Suppressor macrophage treated with lipopolysaccharide for 4 hours (primary cell): Measurements from ENCODE around the gene MATN3.
"Not testable (repeated sequence)": the region's sequence is repeated elsewhere in the genome, so short reads cannot be mapped to it uniquely, and the experiment has no call there.

Experiments
- DNase-seq: peaks from one replicate; pipeline ENCODE4 v3.0.0-alpha.2; 2020

Gene MATN3, protein sequence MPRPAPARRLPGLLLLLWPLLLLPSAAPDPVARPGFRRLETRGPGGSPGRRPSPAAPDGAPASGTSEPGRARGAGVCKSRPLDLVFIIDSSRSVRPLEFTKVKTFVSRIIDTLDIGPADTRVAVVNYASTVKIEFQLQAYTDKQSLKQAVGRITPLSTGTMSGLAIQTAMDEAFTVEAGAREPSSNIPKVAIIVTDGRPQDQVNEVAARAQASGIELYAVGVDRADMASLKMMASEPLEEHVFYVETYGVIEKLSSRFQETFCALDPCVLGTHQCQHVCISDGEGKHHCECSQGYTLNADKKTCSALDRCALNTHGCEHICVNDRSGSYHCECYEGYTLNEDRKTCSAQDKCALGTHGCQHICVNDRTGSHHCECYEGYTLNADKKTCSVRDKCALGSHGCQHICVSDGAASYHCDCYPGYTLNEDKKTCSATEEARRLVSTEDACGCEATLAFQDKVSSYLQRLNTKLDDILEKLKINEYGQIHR

GRCh38 chr2:20012282-20013125 is at the start of gene MATN3:
MATN3 (minus strand) TSS chr2:20012668; CDS start chr2:20012631, 37 bp downstream.
- peak; percentile 29 for DNase-seq

DNA sequence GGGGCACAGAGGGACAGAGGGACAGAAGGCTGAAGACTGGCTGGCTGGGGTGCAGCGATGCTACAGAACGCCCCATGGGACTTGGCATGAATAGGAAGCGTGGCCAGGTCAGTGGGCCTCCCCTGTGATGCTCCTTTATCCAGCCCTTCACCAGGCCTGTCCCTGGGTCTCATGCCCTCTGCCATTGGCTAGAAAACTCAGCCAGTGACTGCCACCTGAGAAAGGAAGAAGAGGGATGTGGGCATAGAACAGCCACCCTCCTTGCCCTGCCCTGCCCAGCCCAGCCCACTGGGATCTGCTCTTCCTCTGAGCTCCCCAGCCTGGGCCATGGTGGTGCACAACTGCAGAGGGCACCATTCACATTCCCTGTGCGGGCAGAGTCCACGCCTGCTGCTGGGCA is 49.5 kb upstream of the MATN3 start:
- no peak for DNase-seq

GRCh38 chr2:20061476-20061875 is 49.0 kb upstream of the MATN3 start:
- no peak for DNase-seq

GRCh38 chr2:20060106-20060505 is 47.6 kb upstream of the MATN3 start:
- DNase-seq, result no peak

DNA sequence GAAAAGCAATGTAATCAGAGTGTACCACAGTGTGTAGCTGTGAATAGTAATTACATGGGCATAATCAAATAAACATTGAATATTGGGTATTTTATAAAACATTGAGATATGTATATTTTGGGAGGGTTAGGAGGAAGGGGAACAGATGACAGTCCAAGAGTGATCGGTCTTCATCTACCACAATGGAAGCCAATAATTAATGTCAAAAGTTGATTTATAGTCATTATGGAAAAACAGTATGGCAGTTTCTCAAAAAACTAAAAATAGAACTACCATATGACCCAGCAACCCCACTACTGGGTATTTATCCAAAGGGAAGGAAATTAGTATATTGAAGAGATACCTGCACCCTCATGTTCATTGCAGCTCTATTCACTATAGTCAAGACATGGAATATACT is 44.8 kb upstream of the MATN3 start:
- DNase-seq, result no peak

GRCh38 chr2:20054931-20055330 is 42.5 kb upstream of the MATN3 start:
- no peak for DNase-seq

DNA sequence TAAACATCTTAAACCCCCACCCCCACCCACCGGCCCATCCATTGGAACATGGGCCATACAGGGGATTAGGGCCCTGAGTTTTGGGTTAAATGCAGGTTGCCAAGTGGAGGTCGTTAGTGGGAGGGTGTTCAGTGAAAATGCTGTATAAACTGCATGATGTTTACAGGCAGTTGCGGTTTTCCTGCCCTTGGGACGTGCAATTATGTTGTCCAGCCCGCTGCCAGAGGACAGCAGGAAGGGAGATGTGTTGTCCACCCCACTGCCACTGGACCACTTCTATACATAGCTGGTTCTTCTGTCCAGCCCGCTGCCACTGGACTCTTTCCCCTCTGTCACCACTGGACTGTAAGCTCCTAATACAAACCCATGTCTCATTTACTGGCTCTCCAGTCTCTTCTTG is 41.7 kb upstream of the MATN3 start:
- DNase-seq, result no peak

GRCh38 chr2:20052861-20053281 is 40.4 kb upstream of the MATN3 start:
- peak; percentile 89 for DNase-seq

GRCh38 chr2:20052229-20052851 is 39.9 kb upstream of the MATN3 start:
- no peak for DNase-seq

GRCh38 chr2:20051532-20052228 is 39.2 kb upstream of the MATN3 start, which contains the start of gene LAPTM4A:
LAPTM4A (minus strand) TSS chr2:20051628; CDS start chr2:20051520, 108 bp downstream.
- peak; percentile 100 for DNase-seq

- peak; percentile 69 for DNase-seq
Measured at GRCh38 chr2:20050646-20051531, 38.4 kb upstream of the MATN3 start.

DNA sequence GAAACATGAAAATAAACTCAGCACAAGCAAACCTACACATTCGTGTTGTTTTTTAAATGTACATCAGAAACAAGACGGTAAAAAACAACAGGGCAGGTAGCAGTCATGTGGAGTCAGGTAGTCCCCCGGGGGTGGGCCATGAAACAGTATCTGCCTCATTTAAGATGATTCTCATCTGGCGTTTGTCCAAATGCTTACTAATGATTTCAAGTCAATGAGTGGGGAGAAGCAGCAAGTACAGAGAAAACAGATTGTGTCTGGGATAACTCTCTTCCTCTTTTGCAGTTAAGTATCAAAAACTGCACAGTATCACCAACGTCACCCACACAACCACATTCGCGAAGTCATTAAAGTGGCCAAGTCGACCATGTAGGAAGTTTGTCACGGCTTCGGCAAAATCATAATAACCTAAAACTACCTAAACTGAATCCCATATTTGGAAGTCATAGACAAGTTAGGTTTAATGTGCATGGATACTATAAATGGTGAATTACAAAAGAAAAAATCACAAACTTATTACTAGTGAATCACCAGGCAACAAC is 37.7 kb upstream of the MATN3 start:
- DNase-seq, result peak; percentile 94

GRCh38 chr2:20049637-20050036 is 37.2 kb upstream of the MATN3 start:
- DNase-seq, result peak; percentile 82

DNA sequence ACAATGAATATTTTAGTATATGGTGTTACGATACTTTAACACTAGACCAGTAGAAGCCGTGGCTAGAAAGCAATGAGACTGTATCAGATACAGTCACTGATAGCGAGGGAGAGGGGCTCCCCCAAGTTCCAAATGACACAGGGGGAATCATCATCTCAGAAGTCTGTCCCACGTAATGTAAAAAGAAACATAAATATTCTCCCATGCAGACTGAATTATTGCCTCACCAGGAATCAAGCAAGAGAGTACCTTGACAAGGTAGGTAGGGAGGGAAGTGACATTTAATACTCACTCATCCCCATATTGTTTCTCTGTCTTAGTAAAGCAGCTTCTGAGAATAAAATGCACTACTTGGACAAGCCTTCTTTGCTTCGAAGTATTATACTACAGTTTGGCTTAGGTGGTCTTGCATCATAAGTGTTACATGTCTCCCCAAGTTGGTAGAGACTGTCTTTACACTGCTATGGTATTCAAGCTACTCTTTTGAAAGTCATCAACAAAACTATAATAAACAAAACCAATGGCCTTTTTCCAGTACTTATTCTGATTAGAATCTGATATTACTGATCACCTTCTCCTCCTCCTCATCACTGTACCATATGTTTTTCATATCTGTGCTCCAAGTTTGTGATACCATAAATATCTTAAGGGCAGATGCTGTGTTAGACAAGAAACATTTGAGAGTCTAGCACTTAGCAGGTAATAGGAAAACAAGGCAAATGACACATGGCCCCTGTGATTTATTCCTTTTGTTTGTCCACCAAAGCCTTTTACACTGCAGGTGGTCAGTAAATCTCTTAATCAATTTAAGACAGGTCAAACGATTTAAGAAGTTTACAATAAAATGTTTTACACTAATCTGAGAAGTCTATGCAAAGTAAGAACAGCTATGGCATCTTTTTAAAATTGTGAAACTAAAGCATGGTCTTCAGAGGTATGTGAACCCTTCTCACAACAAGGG is 36.3 kb upstream of the MATN3 start:
- DNase-seq, result no peak

GRCh38 chr2:20045712-20046292 is 33.3 kb upstream of the MATN3 start:
- DNase-seq, result not testable (repeated sequence)

GRCh38 chr2:20044778-20045177 is 32.3 kb upstream of the MATN3 start:
- DNase-seq, result no peak

DNA sequence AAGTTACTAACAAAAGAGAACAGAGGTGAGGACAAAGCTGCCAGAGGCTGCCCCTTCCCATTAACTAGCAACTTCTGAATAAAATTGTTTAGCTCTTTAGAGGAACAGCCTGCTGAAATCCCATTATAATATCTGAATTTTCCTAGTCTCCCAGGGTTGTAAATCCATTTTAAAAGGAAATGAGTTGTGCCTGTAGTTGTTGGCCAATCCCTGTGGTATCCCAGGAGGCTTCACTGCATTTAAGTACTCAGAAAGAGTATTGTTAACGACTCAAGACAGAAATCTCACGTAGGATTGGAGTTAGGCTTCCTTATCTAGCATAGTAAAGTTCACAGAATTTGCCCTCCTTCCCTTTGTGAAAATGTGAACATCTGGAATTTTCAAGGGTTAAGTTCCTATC is 30.1 kb upstream of the MATN3 start:
- DNase-seq, result no peak

GRCh38 chr2:20040489-20041172 is 28.2 kb upstream of the MATN3 start:
- DNase-seq, result no peak

DNA sequence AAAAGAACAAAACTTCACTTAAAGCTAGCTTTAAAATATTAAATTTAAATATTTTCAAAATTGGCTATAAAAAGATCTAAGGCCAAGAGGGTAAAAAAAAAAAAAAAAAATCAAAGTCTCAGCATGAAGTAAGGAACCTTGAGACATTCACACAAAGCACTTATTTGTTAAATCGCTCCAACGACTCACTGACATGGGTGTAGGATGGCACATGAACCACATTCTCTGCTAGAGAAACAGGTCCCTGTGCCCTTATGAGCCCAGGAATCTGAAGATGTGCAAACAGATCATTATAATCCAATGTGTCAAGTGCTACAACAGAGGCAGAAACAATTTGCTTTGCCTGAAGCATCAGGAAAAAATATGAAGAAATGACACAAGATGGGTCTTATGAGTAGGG is 25.2 kb upstream of the MATN3 start:
- DNase-seq, result no peak
